ENCODE measurements around the gene ZRSR2. TPM values are rescaled to one million over a fixed set of nuclear protein-coding genes. Genes with fewer than 3 reads are reported as not detected.

ZRSR2 gene
- total and polyA plus RNA-seq, 9 of the 15 experiments (the other 6 are each of a cell fraction or from before 2014, with no cell fraction given): 3.5 to 19.5 (median 8.6) TPM

- 0 out of 2 replicates have a peak, but pooled peaks have one; percentile 10 for TF ChIP-seq ZNF24 (IDR thresholded peaks at IDR 0.05)
- no peak for TF ChIP-seq ZNF699 (CRISPR knock-in tag; IDR thresholded peaks at IDR 0.05; ENCODE audit: insufficient replicate concordance)
- TF ChIP-seq ZNF583 (CRISPR knock-in tag; IDR thresholded peaks at IDR 0.05): no peak
- TF ChIP-seq CHD7 (IDR thresholded peaks at IDR 0.05; ENCODE audit: low read depth, low read length): no peak
- no peak for TF ChIP-seq PRPF4 (IDR thresholded peaks at IDR 0.05; ENCODE audit: insufficient read depth, low read depth, low read length, poor library complexity, severe bottlenecking)
- TF ChIP-seq ZBTB11 (CRISPR knock-in tag; IDR thresholded peaks at IDR 0.05): peak in 1 of 3 experiments; percentile 66; a peak in 1 of 6 replicates
- no peak for TF ChIP-seq PATZ1 (CRISPR knock-in tag; IDR thresholded peaks at IDR 0.05; ENCODE audit: borderline replicate concordance)
- no peak for TF ChIP-seq ZNF282 (CRISPR knock-in tag; IDR thresholded peaks at IDR 0.05)
Measured at GRCh38 chrX:15854712-15855567, 64.7 kb downstream of the ZRSR2 start, which contains the start of gene AP1S2 (continued).
